SK-N-SH (cell line): ENCODE data around the gene ABHD6.

ENCODE experiments used
- CTCF ChIP-seq: fragments of 200-600 bp; sonication (generic); IDR thresholded peaks from 2 replicates; pipeline ENCODE4 v1.6.1; 2017; ENCODE audit warnings: antibody characterized with exemption, mild to moderate bottlenecking, moderate library complexity
- EZH2phosphoT487 ChIP-seq: fragments of 200-600 bp; sonication (generic); IDR thresholded peaks from 2 replicates; pipeline ENCODE4 v1.6.1; 2017; ENCODE audit warnings: low read depth, mixed run types, mild to moderate bottlenecking, antibody characterized with exemption, moderate library complexity, borderline replicate concordance
- FOXJ3 ChIP-seq: sonication (generic); formaldehyde crosslinking; IDR thresholded peaks from 2 replicates; pipeline ENCODE4 v1.5.1; 2020; ENCODE audit warnings: mild to moderate bottlenecking, missing genetic modification reagents
- PBX3 ChIP-seq: IDR thresholded peaks from 2 replicates; pipeline ENCODE4; 2012
- TAF1 ChIP-seq: IDR thresholded peaks from 2 replicates; pipeline ENCODE4 v1.6.1; 2012; ENCODE audit warnings: low read depth, mild to moderate bottlenecking, low read length, moderate library complexity, borderline replicate concordance
- YY1 ChIP-seq: IDR thresholded peaks from 2 replicates; pipeline ENCODE4 v1.4.0; 2012; ENCODE audit warnings: low read depth, mild to moderate bottlenecking

- no peak for TF ChIP-seq CTCF
- no peak for TF ChIP-seq EZH2phosphoT487
- TF ChIP-seq PBX3 = no peak
- TF ChIP-seq YY1 = no peak
- no peak for TF ChIP-seq TAF1
- no peak for TF ChIP-seq FOXJ3 (CRISPR knock-in tag)
Measured at GRCh38 chr3:58298190-58298589, 60.6 kb downstream of the ABHD6 start.
